HG03060 (cell line): ENCODE results near the gene WDR70.
"Not testable (repeated sequence)": the region's sequence is repeated elsewhere in the genome, so short reads cannot be mapped to it uniquely, and the experiment has no call there.

Experiments used
- ATAC-seq: cut with Tn5 transposase; IDR thresholded peaks from one replicate; pipeline ENCODE4 v1.9.1; 2021; ENCODE audit warnings: low read depth, moderate number of reproducible peaks; ENCODE audit not compliant: unreplicated experiment

The WDR70 gene

GRCh38 chr5:37506722-37507121, 127.6 kb downstream of the WDR70 start:
- ATAC-seq, result no peak

DNA sequence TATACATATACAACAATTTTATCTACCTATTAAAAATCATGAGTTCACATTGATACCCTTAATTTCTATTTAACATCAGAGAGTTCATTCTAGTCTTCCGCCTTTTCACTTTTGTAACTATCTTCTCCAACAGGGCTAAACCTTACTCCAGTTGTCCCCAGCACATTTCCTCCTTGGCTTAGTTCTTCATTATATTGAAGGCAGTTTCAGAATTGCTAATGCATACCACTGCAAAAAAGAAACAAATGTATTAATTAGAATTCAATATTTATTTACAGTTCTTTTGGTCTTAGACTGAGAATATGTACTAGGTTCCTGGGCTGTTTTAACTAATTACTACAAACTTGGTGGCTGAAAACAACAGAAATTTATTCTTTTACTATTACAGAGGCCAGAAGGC, 132.5 kb downstream of the WDR70 start:
- ATAC-seq, result no peak

GRCh38 chr5:37514946-37515345, 135.8 kb downstream of the WDR70 start:
- no peak for ATAC-seq

- ATAC-seq, result no peak
These were observed 138.6 kb downstream of the WDR70 start for GRCh38 chr5:37517686-37518085.

GRCh38 chr5:37518356-37518755, 139.2 kb downstream of the WDR70 start:
- not testable (repeated sequence) for ATAC-seq

- ATAC-seq, result no peak
These were observed 140.2 kb downstream of the WDR70 start for GRCh38 chr5:37519304-37519703.

DNA sequence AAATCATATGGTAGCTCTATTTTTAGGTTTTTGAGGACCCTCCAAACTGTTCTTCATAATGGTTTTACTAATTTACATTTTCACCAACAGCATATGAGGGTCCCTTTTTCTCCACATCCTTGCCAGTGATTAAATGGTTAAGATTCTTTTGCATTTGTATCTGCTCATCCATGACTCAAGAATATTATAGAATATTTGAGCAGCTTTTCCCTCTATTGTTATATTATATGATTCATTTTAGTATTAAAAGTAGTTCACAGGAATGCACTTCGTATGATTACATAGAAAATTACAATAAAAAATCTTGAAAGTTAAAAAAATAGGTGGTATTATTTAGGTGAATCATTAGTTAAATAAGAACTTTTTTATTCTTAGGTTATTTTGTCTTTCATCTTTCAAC, 140.7 kb downstream of the WDR70 start:
- no peak for ATAC-seq

DNA sequence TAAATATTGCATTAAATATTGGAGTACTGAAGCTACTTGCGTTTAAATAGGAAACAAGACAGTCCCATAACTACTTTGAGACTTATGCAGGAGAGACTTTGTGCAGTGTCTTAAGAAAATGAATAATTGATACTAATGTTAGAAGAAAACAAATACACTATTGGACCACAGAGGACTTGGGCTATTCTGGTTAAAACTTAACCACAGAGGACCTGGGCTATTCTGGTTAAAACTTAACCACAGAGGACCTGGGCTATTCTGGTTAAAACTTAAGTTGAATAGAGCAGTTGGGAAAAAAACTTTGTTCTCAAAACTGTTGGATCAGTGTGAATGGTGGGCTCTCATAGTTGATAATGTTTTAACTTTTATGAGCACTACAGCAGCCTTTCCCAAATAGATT, 141.7 kb downstream of the WDR70 start:
- no peak for ATAC-seq

- no peak for ATAC-seq
These were observed 154.0 kb downstream of the WDR70 start for GRCh38 chr5:37532976-37533740.

GRCh38 chr5:37533851-37534250, 154.7 kb downstream of the WDR70 start:
- no peak for ATAC-seq

DNA sequence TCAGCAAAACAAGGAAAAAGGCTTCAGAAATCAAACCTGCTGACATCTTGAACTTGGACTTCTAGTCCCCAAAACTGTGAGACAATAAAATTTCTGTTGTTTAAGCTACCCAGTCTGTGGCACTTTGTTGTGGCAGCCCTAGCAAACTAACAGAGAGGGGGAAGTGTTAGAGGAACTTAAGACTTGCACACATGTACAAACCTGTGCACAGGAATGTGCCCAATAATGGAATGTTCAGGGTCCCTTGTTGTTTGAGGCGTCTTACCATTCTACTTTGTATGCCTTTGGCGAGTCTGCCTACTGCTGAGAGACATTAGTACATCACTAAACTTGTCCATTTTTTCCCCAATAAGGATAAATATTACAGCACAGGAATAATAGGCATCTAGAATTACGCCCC, 160.3 kb downstream of the WDR70 start:
- no peak for ATAC-seq

DNA sequence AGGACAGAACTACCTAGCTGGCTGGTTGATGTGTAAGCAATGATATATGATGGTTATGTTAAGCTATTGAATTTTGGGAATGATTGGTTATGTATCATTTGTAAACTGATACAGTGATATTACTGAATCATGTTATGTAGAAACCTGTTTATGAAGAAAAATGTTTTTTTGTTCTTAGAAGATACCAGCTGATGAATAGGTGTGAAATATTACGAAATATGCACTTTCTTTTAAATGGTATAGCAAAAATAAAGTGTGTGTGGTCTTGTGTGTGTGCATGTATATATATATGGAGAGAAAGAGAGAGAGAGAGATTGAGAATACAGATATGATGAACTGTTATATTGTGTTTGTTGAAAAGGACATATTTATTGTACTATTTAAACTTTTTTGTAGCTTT, 164.1 kb downstream of the WDR70 start:
- no peak for ATAC-seq

- ATAC-seq, result no peak
These were observed 170.3 kb downstream of the WDR70 start for GRCh38 chr5:37549411-37549810.

- ATAC-seq, result no peak
These were observed 173.0 kb downstream of the WDR70 start for GRCh38 chr5:37552161-37552560.

DNA sequence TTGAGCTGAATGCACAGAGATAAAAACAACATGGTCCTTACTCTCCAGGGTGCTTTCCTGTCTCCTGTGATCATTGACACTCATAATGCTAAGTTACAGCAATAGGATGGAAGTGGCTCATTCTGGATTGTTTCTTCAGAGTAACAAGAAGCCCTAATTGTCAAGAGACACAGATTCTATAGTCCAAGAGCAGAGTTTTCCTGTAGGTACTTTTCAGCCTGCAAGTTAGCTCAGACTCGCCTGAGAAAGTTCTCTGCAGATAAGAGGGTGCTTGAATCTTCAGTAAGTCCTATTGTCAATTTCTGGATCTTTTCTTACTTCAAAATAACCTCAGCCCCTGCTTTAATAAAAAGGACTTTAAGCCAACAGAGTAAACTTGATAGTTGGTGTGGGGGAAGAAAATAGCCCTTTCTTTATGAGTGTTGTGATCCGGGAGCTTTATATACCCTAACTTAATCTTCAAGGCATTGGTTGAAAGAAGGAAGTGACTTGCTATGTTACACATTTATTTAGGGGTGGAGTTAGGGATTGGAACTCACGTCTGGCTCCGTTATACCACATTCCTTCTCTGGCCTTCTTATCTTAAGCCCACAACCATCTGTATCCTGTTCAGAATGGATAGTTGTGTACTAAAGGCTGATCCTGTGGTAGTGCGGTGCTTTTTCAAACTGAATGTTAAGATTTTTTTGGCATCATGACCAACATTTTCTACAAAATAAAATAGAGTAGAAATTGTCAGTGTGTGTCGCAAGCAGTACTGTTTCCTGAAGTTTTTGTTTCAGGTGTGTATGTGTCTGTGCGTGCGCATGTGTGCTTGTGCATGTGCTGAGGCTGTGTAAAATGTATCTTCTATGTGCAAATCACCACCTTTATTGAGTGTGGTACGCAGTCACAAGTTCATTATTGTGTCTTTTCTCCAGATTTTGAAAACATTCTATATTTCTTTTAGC, 173.9 kb downstream of the WDR70 start:
- ATAC-seq, result no peak

GRCh38 chr5:37553720-37554404, 174.7 kb downstream of the WDR70 start:
- ATAC-seq, result no peak

GRCh38 chr5:37554405-37554739, 175.3 kb downstream of the WDR70 start:
- no peak for ATAC-seq

DNA sequence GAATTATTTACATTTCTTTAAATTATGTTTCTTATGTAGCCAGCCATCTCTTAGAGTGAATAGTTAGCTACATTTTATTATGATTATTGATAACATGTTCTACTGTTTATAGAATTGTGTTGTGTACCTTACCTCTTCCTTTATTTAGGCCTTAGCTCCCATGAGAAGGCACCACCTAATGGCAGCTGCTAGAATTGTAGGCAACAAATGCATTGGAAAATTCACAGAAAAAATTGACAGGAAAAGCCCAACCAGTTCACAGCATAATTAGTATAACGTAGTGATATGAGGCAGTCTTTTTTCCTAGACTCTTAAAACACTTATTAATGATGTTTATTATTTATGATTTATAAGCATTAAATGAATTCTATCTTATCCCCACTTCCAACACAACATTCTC, 175.8 kb downstream of the WDR70 start:
- no peak for ATAC-seq

GRCh38 chr5:37557734-37558293, 178.7 kb downstream of the WDR70 start:
- ATAC-seq, result no peak

- no peak for ATAC-seq
These were observed 186.0 kb downstream of the WDR70 start for GRCh38 chr5:37565062-37565670.
